Tongue (tissue), 2 donors: ENCODE data around the gene NCKAP5L. TPM values are rescaled to one million over a fixed set of nuclear protein-coding genes. Genes with fewer than 3 reads are reported as not detected.
A peak's percentile ranks its signal among the peaks of the same experiment; 100 is the strongest.

ENCODE experiments used
- DNase-seq: peaks from one replicate; pipeline ENCODE4 v3.0.0-alpha.2; 2015
- total RNA-seq: library from RNA; depleted of rRNA; stranded (reverse); fragments of >200 nt; gene quantifications from one replicate; pipeline ENCODE4 v1.2.3, GENCODE V29; 2014

NCKAP5L gene
- total RNA-seq, 1 donor from 2014 or later, result 14.3 TPM

- DNase-seq, result no peak
Observed at GRCh38 chr12:49823350-49823749, 4.9 kb downstream of the NCKAP5L start.

GRCh38 chr12:49821373-49822287, 6.6 kb downstream of the NCKAP5L start:
- no peak for DNase-seq

GRCh38 chr12:49819786-49820185, 8.4 kb downstream of the NCKAP5L start:
- no peak for DNase-seq

- DNase-seq, result no peak
Observed at GRCh38 chr12:49818241-49818895, 9.8 kb downstream of the NCKAP5L start.

GRCh38 chr12:49813131-49813530, 15.1 kb downstream of the NCKAP5L start:
- no peak for DNase-seq

- no peak for DNase-seq
Observed at GRCh38 chr12:49811961-49812401, 16.2 kb downstream of the NCKAP5L start.

GRCh38 chr12:49811136-49811535, 17.1 kb downstream of the NCKAP5L start:
- DNase-seq, result no peak

GRCh38 chr12:49809906-49810389, 18.3 kb downstream of the NCKAP5L start:
- DNase-seq, result no peak

- DNase-seq, result peak; percentile 96
Observed at GRCh38 chr12:49809381-49809905, 18.8 kb downstream of the NCKAP5L start.

- peak; percentile 78 for DNase-seq
Observed at GRCh38 chr12:49808686-49809380, 19.4 kb downstream of the NCKAP5L start.

- DNase-seq, result no peak
Observed at GRCh38 chr12:49807991-49808580, 20.1 kb downstream of the NCKAP5L start.

GRCh38 chr12:49806877-49807276, 21.3 kb downstream of the NCKAP5L start:
- DNase-seq, result no peak

GRCh38 chr12:49806321-49806813, 21.8 kb downstream of the NCKAP5L start:
- DNase-seq, result no peak

GRCh38 chr12:49805409-49805808, 22.8 kb downstream of the NCKAP5L start:
- no peak for DNase-seq

GRCh38 chr12:49804821-49805220, 23.4 kb downstream of the NCKAP5L start:
- DNase-seq, result no peak

- no peak for DNase-seq
Observed at GRCh38 chr12:49803693-49804450, 24.3 kb downstream of the NCKAP5L start.

GRCh38 chr12:49801141-49802063, 26.8 kb downstream of the NCKAP5L start:
- DNase-seq, result no peak

- no peak for DNase-seq
Observed at GRCh38 chr12:49800421-49801140, 27.6 kb downstream of the NCKAP5L start.

- DNase-seq, result no peak
Observed at GRCh38 chr12:49798934-49799333, 29.3 kb downstream of the NCKAP5L start.
